NCI-H2171 (cell line): ENCODE measurements around the gene OSBPL5.

Source experiments
- DNase-seq: peaks from one replicate; lab custom pipeline; 2025; lab: John Stamatoyannopoulos, UW

The OSBPL5 gene

DNA sequence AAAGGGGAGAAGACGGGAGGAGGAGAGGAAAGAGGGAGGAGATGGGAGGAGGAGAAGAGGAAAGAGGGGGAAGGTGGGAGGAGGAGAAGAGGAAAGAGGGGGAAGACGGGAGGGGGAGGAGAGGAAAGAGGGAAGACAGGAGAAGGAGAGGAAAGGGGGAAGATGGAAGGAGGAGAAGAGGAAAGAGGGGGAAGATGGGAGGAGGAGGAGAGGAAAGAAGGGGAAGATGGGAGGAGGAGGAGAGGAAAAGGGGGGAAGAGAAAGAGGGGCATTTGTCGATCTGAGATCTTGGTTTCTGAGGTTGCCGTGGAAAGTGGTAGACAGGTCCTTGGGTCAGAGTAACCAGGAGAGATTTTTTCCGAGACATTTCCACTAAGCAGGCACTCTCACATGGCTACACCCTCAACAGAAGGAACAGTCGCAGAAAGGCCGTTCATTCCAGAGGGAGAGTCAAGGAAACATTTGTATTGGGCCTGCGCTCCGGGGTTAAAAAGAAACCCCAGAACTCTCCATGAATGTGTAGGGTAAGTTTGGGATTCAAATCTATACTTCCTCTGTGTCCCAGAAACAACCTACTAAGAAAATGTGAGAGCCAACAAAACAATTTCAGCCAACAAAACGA is 68.1 kb downstream of the OSBPL5 start:
- no peak for DNase-seq

GRCh38 chr11:3095712-3096361 is 69.3 kb downstream of the OSBPL5 start:
- DNase-seq = no peak

- DNase-seq = no peak
These were observed 70.8 kb downstream of the OSBPL5 start for GRCh38 chr11:3094223-3094824.

DNA sequence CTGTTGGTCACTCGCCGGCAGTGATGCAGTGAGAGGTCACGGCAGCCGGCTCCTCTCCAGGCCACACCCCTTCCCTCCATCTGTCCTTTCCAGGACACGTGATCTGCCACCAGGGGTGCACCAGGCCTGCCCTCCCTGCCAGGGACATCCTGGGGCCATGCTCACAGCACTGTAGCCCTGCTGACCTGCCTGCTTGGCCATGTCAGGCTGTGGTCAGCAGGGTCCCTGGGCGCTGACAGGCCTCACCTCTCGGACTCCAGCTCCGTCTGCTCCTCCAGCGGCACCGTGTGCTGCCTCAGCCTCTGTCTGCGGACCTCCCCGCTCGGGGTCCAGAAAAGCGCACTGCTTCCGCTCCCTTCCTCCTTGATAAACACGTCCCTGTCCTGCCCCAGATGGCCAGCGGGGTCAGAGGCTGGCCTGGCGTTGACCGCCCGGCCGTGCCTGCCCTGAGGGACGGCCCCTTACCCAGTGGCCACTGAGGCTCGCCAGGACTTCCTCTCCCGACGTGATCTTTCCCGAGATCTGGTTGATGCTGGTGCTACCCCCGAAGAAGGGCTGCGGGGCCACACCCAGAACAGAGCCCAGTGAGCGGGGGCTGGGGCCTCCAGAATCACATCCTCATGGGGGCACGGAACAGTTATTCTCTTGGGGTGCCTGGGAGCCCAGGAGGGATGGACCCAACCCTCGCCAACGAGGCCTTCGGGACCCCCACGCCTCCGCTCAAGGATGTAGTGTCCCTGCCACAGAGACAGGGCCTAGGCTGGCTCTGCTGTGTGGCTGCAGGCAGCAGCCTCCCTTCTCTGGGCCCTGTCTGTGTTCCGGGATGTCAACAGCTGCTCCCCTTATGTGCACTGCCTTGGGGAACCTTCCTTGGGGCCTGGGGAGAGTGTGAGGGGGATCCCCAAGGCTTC is 71.6 kb downstream of the OSBPL5 start:
- no peak for DNase-seq

- DNase-seq = no peak
These were observed 72.4 kb downstream of the OSBPL5 start for GRCh38 chr11:3092603-3093141.

GRCh38 chr11:3091846-3092602 is 73.1 kb downstream of the OSBPL5 start:
- DNase-seq = peak; percentile 47

DNA sequence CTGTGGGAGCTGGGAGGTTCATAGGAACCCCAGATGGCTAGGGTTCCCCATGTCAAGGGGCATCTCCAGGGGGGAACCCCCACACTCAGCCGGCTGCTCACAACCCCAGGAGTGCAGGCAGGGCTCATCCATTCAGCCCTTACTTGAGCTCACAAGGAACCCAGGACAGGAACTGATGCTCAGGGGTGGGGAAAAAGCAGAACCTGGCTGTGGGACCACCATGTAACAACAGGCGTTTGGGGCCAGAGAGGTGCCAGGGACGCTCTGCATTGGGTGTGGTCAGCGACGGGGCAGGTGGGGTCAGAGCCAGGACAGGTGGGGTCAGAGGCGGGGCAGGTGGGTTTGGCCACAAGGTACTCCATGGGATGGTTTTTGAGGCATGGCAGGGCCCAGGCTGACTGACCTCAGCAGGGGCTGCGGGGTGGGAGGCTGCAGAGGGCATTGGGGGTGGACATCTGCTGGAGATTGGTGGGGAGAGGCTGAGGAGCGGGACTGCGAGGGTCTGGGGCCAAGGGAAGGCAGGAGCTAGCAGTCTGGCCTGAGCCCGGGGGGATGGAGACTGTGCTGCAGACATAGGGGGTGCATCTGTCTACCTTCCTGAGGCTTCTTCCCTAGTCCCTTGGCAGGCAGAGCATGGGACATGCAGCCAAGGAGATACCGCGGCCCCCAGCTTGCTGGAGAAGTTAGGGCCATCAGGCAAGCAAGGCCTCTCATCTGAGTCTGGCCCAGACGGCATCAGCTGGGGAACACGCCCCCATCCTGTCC is 73.8 kb downstream of the OSBPL5 start:
- no peak for DNase-seq

- DNase-seq = no peak
These were observed 74.8 kb downstream of the OSBPL5 start for GRCh38 chr11:3090096-3090901.

DNA sequence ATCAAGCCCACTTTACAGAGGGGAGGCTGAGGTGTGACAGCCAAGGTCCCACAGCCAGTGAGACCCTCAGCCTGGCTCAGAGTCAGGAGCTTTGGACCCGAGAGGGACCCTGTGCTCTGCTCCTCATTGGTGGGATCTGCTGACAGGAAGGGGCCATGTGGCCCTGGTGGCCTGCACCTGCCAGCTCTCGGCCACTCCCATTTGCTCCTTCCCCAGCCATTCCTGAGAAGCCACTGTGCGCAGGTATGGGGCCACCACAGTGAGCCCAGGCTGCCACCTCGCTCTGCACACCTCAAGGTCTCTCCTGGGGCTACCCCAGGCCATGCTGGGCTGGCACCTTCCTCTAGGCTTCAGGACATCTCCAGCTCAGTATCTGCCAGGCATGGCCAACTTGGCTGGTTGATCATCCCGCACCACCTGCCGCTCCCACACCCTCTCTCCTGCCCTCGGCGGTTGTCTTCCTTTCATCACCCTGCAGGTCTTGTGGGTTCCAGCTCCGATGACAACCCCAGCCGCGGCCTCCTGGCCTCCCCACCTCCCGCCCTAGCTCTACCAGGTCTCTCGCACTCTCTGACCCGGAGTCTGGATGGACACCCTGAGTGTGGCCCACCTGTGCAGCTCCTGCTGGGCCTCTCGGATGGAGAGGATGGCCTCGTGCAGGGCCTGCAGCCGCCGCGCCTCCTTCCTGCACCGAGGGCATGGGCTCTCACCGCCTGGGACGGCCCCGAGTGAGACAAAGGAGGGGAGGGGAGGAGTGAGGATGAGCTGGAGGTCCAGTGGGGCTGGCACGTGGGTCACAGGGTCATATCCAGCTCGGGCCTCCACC is 75.7 kb downstream of the OSBPL5 start:
- DNase-seq = no peak

DNA sequence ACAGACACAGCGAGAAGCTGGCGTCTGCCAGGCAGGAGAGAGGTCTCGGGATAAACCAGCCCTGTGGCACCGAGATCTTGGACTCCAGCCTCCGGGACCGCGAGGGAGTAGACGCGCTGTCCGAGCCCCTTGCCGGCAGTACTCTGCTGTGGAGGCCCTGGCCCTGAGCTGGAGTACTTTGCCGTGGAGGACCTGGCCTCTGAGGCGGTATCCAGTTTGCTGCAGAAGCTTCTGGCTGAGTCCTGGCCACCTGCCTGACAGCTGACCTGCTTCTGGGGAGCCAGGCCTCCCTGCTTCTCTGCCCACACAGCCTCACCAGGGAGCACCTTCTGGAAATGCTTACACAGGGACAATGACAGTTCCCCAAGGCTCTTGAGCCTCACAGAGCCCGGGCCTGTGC is 76.3 kb downstream of the OSBPL5 start:
- no peak for DNase-seq

DNA sequence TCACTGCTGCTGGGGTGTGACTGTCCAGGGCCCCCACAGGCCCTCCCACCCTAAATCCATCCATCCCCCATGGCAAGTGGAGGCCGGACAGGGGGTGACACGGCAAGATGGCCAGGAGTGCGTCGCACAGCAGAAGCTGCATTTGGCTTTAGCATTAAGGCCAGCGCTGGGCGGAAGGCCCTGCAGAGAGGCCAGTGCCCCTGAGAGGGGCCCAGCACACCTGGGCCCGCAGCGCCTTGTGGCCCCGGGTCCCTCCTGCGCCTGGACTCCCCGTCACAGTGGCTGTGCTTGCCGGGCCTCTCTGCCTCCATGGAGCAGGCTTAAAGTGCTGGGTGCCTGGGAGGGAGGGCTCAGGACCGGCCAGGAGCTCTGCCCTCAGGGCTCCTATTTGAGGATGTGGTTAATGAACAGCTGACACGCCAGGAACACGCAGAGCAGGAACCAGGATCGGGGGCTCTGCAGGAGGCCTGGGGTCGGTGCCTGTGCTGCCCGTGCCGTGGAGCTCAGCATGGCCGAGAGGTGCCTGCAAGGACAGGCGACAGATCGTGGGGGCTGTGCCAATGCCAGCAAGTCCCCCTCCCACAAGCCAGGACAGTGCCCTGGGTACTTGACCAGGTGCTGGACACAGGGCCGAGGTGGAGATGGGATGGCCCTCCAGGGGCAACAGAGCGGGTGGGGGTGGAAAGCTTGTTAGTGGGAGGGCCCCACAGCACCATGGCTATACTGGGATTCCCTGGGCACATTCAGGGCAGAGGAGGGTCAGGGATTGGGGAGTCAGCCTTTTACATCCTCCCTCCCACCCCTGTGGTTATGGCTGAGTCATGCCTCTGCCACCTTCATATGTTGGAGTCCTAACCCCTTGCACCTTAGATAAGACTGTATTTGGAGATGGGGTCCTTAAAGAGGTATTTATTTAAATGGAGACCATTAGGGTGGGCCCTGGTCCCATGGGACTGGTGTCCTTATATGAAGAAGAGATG is 77.0 kb downstream of the OSBPL5 start:
- no peak for DNase-seq

- no peak for DNase-seq
These were observed 77.7 kb downstream of the OSBPL5 start for GRCh38 chr11:3087373-3087772.

- DNase-seq = no peak
These were observed 78.4 kb downstream of the OSBPL5 start for GRCh38 chr11:3086671-3087150.

- no peak for DNase-seq
These were observed 79.0 kb downstream of the OSBPL5 start for GRCh38 chr11:3086114-3086513.

DNA sequence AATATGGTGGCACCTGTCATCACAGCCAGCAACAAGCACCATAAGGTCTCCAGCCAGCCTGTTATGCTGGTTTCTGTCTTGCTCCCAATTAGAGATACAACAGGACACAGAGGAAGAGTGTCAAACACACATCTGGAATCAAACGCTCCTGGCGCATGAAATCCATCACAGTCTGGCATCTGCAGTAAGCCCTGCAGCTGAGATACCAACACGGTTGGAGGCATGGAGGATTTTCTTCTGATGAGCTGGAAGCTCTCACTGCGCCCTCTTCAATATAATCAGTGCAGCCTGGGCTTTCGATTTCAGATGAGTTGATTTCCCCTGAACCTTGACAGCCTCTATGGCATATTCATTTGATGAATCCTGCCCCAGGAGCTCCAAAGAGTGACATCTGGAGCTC is 80.1 kb downstream of the OSBPL5 start:
- no peak for DNase-seq

GRCh38 chr11:3083321-3083720 is 81.8 kb downstream of the OSBPL5 start:
- DNase-seq = no peak

DNA sequence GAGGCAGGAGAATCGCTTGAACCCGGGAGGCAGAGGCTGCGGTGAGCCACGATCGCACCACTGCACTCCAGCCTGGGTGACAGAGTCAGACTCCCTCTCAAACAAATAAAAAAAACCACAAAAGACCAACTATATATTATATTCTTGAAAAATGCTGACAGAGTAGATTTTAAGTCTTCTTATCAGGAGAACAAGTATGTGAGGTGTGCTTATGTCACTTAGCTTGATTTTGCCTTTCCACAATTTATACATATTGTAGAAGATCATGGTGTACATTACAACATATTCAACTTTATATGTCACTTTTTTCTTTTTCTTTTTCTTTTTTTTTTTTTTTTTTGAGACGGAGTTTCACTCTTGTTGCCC is 83.7 kb downstream of the OSBPL5 start:
- no peak for DNase-seq
